Lung (tissue), 12 donors: ENCODE measurements around the gene CAPN7. TPM values are rescaled to one million over a fixed set of nuclear protein-coding genes. Genes with fewer than 3 reads are reported as not detected.

ENCODE experiments used
- ATAC-seq: fragments of 200-7000 bp; cut with Tn5 transposase; one replicate; pipeline ENCODE4 v1.9.1; 2020; ENCODE audit warnings: moderate number of reproducible peaks; ENCODE audit not compliant: insufficient read depth, low FRiP score
- DNase-seq, 3 donors: peaks; one replicate each; pipeline ENCODE4 v3.0.0-alpha.2; 2013 to 2017
- H3K27ac ChIP-seq, 2 donors: one replicate each; pipeline ENCODE4 v1.5.1; 2013; ENCODE audit warnings: mild to moderate bottlenecking in 2 of 2, moderate library complexity in 2 of 2, control low read depth in 1 of 2, inconsistent platforms in 1 of 2, low read depth in 1 of 2, low read length in 1 of 2
- H3K27me3 ChIP-seq, 3 donors: one replicate each; pipeline ENCODE4 v1.5.1; 2013; ENCODE audit warnings: low read length in 2 of 3; ENCODE audit not compliant: control insufficient read depth in 3 of 3, insufficient read depth in 3 of 3
- H3K36me3 ChIP-seq, 4 donors: one replicate each; pipeline ENCODE4 v1.5.1; 2013; ENCODE audit warnings: low read length in 4 of 4, mild to moderate bottlenecking in 1 of 4, moderate library complexity in 1 of 4; ENCODE audit not compliant: control insufficient read depth in 4 of 4, insufficient read depth in 4 of 4
- H3K4me1 ChIP-seq, 5 donors: one replicate each; pipeline ENCODE4 v1.5.1; 2013; ENCODE audit warnings: low read length in 5 of 5, mild to moderate bottlenecking in 2 of 5, moderate library complexity in 1 of 5; ENCODE audit not compliant: control insufficient read depth in 5 of 5, insufficient read depth in 5 of 5
- H3K4me3 ChIP-seq: one replicate; pipeline ENCODE4 v1.5.1; 2013; ENCODE audit warnings: mild to moderate bottlenecking, control low read depth, moderate library complexity
- H3K9ac ChIP-seq, 2 donors: one replicate each; pipeline ENCODE4 v1.5.1; 2013; ENCODE audit warnings: low read length in 2 of 2, control low read depth in 1 of 2; ENCODE audit not compliant: insufficient read depth in 1 of 2
- H3K9me3 ChIP-seq, 4 donors: one replicate each; pipeline ENCODE4 v1.5.1; 2013; ENCODE audit warnings: low read length in 3 of 4, mild to moderate bottlenecking in 1 of 4, moderate library complexity in 1 of 4; ENCODE audit not compliant: control insufficient read depth in 4 of 4, insufficient read depth in 3 of 4
- CTCF ChIP-seq: IDR thresholded peaks from 2 replicates; pipeline ENCODE4 v1.5.1; 2012; ENCODE audit warnings: mild to moderate bottlenecking; ENCODE audit errors: control extremely low read depth, extremely low read depth
- WGBS, 2 donors: extraction: QIAGEN DNeasy Blood & Tissue Kit; methylation state at CpG; one replicate each; pipeline ENCODE4 v1.1.7; 2013; 5-methylcytosine and 5-hydroxymethylcytosine counted together
- polyA plus RNA-seq, 2 donors: library from polyadenylated mRNA; stranded (reverse); fragments of 200-250 nt; gene quantifications; one replicate each; pipeline ENCODE4 v1.2.1, GENCODE V29; 2013
- total RNA-seq, 2 donors: library from RNA; depleted of rRNA in 1 of 2; stranded (reverse); fragments of >200 nt in 1 of 2; gene quantifications; one replicate each; pipeline ENCODE4 v1.2.1, GENCODE V29; 2014 to 2021
- donor health status: control.
- donor health status: control.
- donor health status: Bipolar disorder and iron deficiency.
- donor health status: healthy.
- donor health status: DM: yes; HTN: yes; CAD: no.

Gene CAPN7
- total and polyA plus RNA-seq, 4 donors = 14.4 to 97.1 (median 29.2) TPM

DNA sequence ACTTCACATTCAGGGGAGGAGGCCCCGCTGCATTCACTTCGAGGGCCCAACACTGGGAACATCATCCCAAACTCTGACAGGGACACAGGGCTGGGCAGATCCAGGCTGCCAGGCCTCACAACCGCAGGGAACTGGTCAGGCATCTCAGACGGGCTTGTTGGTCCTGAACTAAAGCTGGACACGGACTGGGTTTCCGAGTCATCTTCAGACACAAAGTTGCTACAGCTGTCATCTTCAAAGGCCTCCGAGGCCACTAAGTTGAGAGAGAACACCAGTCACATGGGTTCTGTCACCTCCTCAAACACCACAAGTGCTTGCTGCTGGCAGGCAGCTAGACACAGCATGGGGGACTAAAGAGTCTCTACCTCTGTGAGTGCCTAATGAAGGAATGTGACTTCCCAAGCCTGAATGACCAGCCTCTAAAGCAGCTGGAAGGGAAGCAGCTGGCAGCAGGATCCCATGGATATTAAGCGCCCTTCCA is 50.9 kb downstream of the CAPN7 start:
- peak overlapping the region in 1 of 2 donors; percentile 51 for H3K27ac ChIP-seq
- H3K9me3 ChIP-seq = peaks cover 0 to 3% (median 0%) of the 10 kb centered on the region in 4 donors
- no peak overlapping the region for H3K4me3 ChIP-seq
- no peak overlapping the region for H3K9ac ChIP-seq
- H3K4me1 ChIP-seq = peaks cover 0 to 4% (median 0%) of the 10 kb centered on the region in 5 donors
- DNase-seq = no peak
- peaks cover 13 to 51% (median 22%) of the 10 kb centered on the region in 4 donors for H3K36me3 ChIP-seq
- WGBS, 2 donors = 70 to 86% methylated on average over 8 of the region's 8 CpGs
- no peaks in the 10 kb centered on the region for H3K27me3 ChIP-seq
- ATAC-seq = peak; percentile 37
- TF ChIP-seq CTCF = no peak

DNA sequence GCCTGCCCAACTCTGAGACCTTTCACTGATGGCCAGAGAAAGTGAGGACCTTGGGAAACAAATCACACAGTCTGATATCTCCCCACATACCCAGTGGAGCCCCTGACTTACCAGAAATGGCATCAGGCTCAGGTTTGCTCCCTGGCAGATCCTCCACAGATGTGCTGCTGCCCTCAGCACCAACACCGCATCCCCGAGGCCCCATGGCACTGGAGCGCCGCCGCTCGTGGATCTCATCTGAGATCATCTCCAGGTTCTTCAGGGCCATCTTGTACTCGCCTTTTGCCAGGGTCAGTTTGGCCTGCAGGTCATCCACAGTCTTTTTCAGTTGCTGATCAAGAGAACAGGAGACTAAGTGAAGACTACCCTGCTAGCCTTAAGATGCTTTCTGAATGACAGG is 52.7 kb downstream of the CAPN7 start:
- peaks cover 7 to 49% (median 16%) of the 10 kb centered on the region in 4 donors for H3K36me3 ChIP-seq
- ATAC-seq (no peak), DNase-seq (no peak)
- H3K4me1 ChIP-seq = peaks cover 0 to 6% (median 0%) of the 10 kb centered on the region in 5 donors
- peaks cover 0 to 3% (median 0%) of the 10 kb centered on the region in 4 donors for H3K9me3 ChIP-seq
- WGBS, 2 donors = 98 to 99% methylated on average over 7 of the region's 7 CpGs
- H3K27me3 ChIP-seq = no peaks in the 10 kb centered on the region
- no peak overlapping the region for H3K27ac ChIP-seq
- H3K4me3 ChIP-seq = no peak overlapping the region
- no peak for TF ChIP-seq CTCF
- no peak overlapping the region for H3K9ac ChIP-seq

- H3K27ac ChIP-seq = no peak overlapping the region
- peaks cover 0 to 6% (median 0%) of the 10 kb centered on the region in 5 donors for H3K4me1 ChIP-seq
- no peak for TF ChIP-seq CTCF
- peaks cover 0 to 42% (median 7%) of the 10 kb centered on the region in 4 donors for H3K36me3 ChIP-seq
- DNase-seq (no peak), ATAC-seq (no peak)
- H3K9ac ChIP-seq = no peak overlapping the region
- WGBS, 2 donors = 96 to 98% methylated on average over 4 of the region's 4 CpGs
- no peaks in the 10 kb centered on the region for H3K27me3 ChIP-seq
- no peak overlapping the region for H3K4me3 ChIP-seq
- peaks cover 0 to 3% (median 0%) of the 10 kb centered on the region in 4 donors for H3K9me3 ChIP-seq
Observed at GRCh38 chr3:15260531-15260930, 54.5 kb downstream of the CAPN7 start.

GRCh38 chr3:15261274-15261673 is 55.2 kb downstream of the CAPN7 start:
- Histone ChIP-seq H3K4me1 (peaks cover 0 to 9% (median 0%) of the 10 kb centered on the region in 5 donors), H3K9ac (no peak overlapping the region), H3K27me3 (no peaks in the 10 kb centered on the region), H3K36me3 (peaks cover 0 to 41% (median 3%) of the 10 kb centered on the region in 4 donors), H3K27ac (no peak overlapping the region), H3K9me3 (peaks cover 0 to 3% (median 0%) of the 10 kb centered on the region in 4 donors), H3K4me3 (no peak overlapping the region)
- ATAC-seq = no peak
- DNase-seq = no peak
- TF ChIP-seq CTCF = no peak
